HCT116 (cell line): ENCODE data around the gene IGFBP7. TPM values are rescaled to one million over a fixed set of nuclear protein-coding genes. Genes with fewer than 3 reads are reported as not detected.

Source experiments
- ATAC-seq: fragments of 200-7000 bp; cut with Tn5 transposase; 2 replicates; pipeline ENCODE4 v1.9.1; 2020; ENCODE audit warnings: mild to moderate bottlenecking, moderate library complexity
- BruUV-seq: library from RNA; stranded (reverse); fragments of 400-500 nt; replicated peaks from 2 replicates; lab custom pipeline; 2021; lab: Mats Ljungman, UMichigan
- CTCF ChIA-PET: fragments of 300-600 bp; sonication (Branson Sonifier 250); formaldehyde crosslinking; loops from one replicate; lab custom pipeline; 2021; ENCODE audit warnings: antibody characterized with exemption; lab: Charles Lee
- POLR2A ChIA-PET: fragments of 300-600, 350-600 bp; sonication (Branson Sonifier 250); formaldehyde crosslinking; loops from one replicate; lab custom pipeline; 2021; ENCODE audit warnings: antibody characterized with exemption; lab: Charles Lee
- RAD21 ChIA-PET, 2 experiments: fragments of 300-600 bp; sonication (Branson Sonifier 250); formaldehyde crosslinking; loops; one replicate each; lab custom pipeline; 2023; ENCODE audit warnings: low total read pairs in 2 of 2; ENCODE audit not compliant: uncharacterized antibody in 2 of 2, unreplicated experiment in 2 of 2, low non-redundant PET in 1 of 2; lab: Charles Lee
- DNase-seq: peaks from one replicate; pipeline ENCODE4 v3.0.0-alpha.2; 2010; ENCODE audit warnings: low read depth, low spot score
- H2AFZ ChIP-seq: fragments of 200-600 bp; shearing (Covaris generic), sonication (generic); 2 replicates; pipeline ENCODE4 v1.6.1; 2017; ENCODE audit warnings: low read depth, mixed run types, mixed read lengths, antibody characterized with exemption, low read length; ENCODE audit not compliant: poor library complexity, severe bottlenecking
- H3K27ac ChIP-seq: 2 replicates; pipeline ENCODE4 v1.5.1; 2012; ENCODE audit warnings: low read depth, low read length
- H3K27me3 ChIP-seq: fragments of 200-600 bp; sonication (generic); 2 replicates; pipeline ENCODE4 v1.6.1; 2016; ENCODE audit warnings: mixed run types, low read length, mixed read lengths; ENCODE audit not compliant: insufficient read depth
- H3K36me3 ChIP-seq, 2 experiments: fragments of 200-500 bp in 1 of 2; fragments of 200-600 bp in 1 of 2; sonication (Bioruptor generic) in 1 of 2; sonication (generic) in 1 of 2; 2 replicates each; pipeline versions ENCODE4 v1.5.1 to v1.6.1; 2014 to 2016; ENCODE audit warnings: low read length in 2 of 2, inconsistent platforms in 1 of 2, mixed read lengths in 1 of 2, mixed run types in 1 of 2; ENCODE audit not compliant: insufficient read depth in 2 of 2, control insufficient read depth in 1 of 2
- H3K4me1 ChIP-seq, 2 experiments: fragments of 200-600 bp in 1 of 2; sonication (generic) in 1 of 2; 2 replicates each; pipeline versions ENCODE4 v1.5.1 to v1.6.1; 2012 to 2017; ENCODE audit warnings: low read length in 2 of 2, inconsistent platforms in 1 of 2, mild to moderate bottlenecking in 1 of 2, mixed read lengths in 1 of 2, mixed run types in 1 of 2, moderate library complexity in 1 of 2; ENCODE audit not compliant: insufficient read depth in 2 of 2, control insufficient read depth in 1 of 2
- H3K4me2 ChIP-seq: fragments of 200-600 bp; sonication (generic); 2 replicates; pipeline ENCODE4 v1.6.1; 2017; ENCODE audit warnings: mixed run types, low read length, mixed read lengths
- H3K4me3 ChIP-seq, 2 experiments: fragments of 200-600 bp in 1 of 2; sonication (generic) in 1 of 2; replicated peaks in 1 of 2; 2 replicates each; pipeline ENCODE4 v1.5.1; 2011 to 2016; ENCODE audit warnings: low read length in 2 of 2, control low read depth in 1 of 2, low read depth in 1 of 2, mild to moderate bottlenecking in 1 of 2, mixed read lengths in 1 of 2, mixed run types in 1 of 2
- H3K79me2 ChIP-seq: fragments of 200-600 bp; sonication (generic); 2 replicates; pipeline ENCODE4 v1.6.1; 2017; ENCODE audit warnings: mild to moderate bottlenecking, mixed run types, low read length, moderate library complexity, mixed read lengths; ENCODE audit not compliant: insufficient read depth
- H3K9ac ChIP-seq: fragments of 200-600 bp; sonication (generic); 2 replicates; pipeline ENCODE4 v1.6.1; 2016; ENCODE audit warnings: low read length, mixed read lengths
- H3K9me2 ChIP-seq: fragments of 200-600 bp; sonication (generic), shearing (Covaris generic); 2 replicates; pipeline ENCODE4 v1.6.1; 2017; ENCODE audit warnings: mixed run types, mild to moderate bottlenecking, moderate library complexity; ENCODE audit not compliant: insufficient read depth
- H3K9me3 ChIP-seq, 2 experiments: fragments of 200-500 bp in 1 of 2; fragments of 200-600 bp in 1 of 2; sonication (Bioruptor generic) in 1 of 2; sonication (generic) in 1 of 2; 2 replicates each; pipeline ENCODE4 v1.6.1; 2014 to 2017; ENCODE audit warnings: low read length in 2 of 2, mixed read lengths in 2 of 2, inconsistent platforms in 1 of 2, low read depth in 1 of 2, mild to moderate bottlenecking in 1 of 2, mixed run types in 1 of 2, moderate library complexity in 1 of 2; ENCODE audit not compliant: control insufficient read depth in 1 of 2, insufficient read depth in 1 of 2
- H4K20me1 ChIP-seq: fragments of 200-600 bp; sonication (generic), shearing (Covaris generic); 2 replicates; pipeline ENCODE4 v1.6.1; 2017; ENCODE audit warnings: mixed run types, mild to moderate bottlenecking, moderate library complexity; ENCODE audit not compliant: insufficient read depth
- CBX3 ChIP-seq: IDR thresholded peaks from 2 replicates; pipeline ENCODE4 v1.6.1; 2012; ENCODE audit warnings: low read depth
- EZH2 ChIP-seq: fragments of 200-600 bp; sonication (generic); IDR thresholded peaks from 2 replicates; pipeline ENCODE4 v1.6.1; 2017; ENCODE audit warnings: antibody characterized with exemption, mixed run types
- JUND ChIP-seq: IDR thresholded peaks from 2 replicates; pipeline ENCODE4 v1.6.1; 2012
- RAD21 ChIP-seq: IDR thresholded peaks from 2 replicates; pipeline ENCODE4 v1.6.1; 2012; ENCODE audit warnings: low read depth, mild to moderate bottlenecking
- SIN3A ChIP-seq: IDR thresholded peaks from 2 replicates; pipeline ENCODE4 v1.6.1; 2012; ENCODE audit warnings: low read depth
- SRF ChIP-seq: IDR thresholded peaks from 2 replicates; pipeline ENCODE4 v1.6.1; 2012; ENCODE audit warnings: low read depth
- TCF7L2 ChIP-seq: IDR thresholded peaks from 2 replicates; pipeline ENCODE4 v1.7.0; 2011; ENCODE audit warnings: borderline replicate concordance, inconsistent platforms; ENCODE audit not compliant: insufficient read depth, insufficient read length; ENCODE audit errors: extremely low read depth
- YY1 ChIP-seq: IDR thresholded peaks from 2 replicates; pipeline ENCODE4 v1.6.1; 2011; ENCODE audit warnings: low read length, low read depth, moderate library complexity, mild to moderate bottlenecking; ENCODE audit not compliant: insufficient replicate concordance; ENCODE audit errors: extremely low read depth
- intact Hi-C: fragments of 100-400 bp; cut with micrococcal nuclease; formaldehyde crosslinking; loops from 2 replicates; pipeline ENCODE4 v1.10.0; 2022
- total RNA-seq: library from RNA; stranded (reverse); gene quantifications from one replicate; pipeline ENCODE4 v1.2.1, GENCODE V29; 2021; ENCODE audit not compliant: unreplicated experiment
- TF ChIP-seq, protein P1 (sequence below): IDR thresholded peaks from 2 replicates; pipeline ENCODE4 v1.6.1; 2011; ENCODE audit warnings: mild to moderate bottlenecking, low read length, moderate library complexity; ENCODE audit not compliant: insufficient replicate concordance; ENCODE audit errors: extremely low read depth
- TF ChIP-seq, protein P2 (sequence below): IDR thresholded peaks from 2 replicates; pipeline ENCODE4 v1.6.1; 2012
- TF ChIP-seq, protein P3 (sequence below): IDR thresholded peaks from 2 replicates; pipeline ENCODE4 v1.6.1; 2012; ENCODE audit warnings: low read depth
- TF ChIP-seq, protein P4 (sequence below): IDR thresholded peaks from 2 replicates; pipeline ENCODE4 v1.6.1; 2012

The IGFBP7 gene
- total RNA-seq, 1 experiment from 2014 or later: 0.91 TPM

DNA sequence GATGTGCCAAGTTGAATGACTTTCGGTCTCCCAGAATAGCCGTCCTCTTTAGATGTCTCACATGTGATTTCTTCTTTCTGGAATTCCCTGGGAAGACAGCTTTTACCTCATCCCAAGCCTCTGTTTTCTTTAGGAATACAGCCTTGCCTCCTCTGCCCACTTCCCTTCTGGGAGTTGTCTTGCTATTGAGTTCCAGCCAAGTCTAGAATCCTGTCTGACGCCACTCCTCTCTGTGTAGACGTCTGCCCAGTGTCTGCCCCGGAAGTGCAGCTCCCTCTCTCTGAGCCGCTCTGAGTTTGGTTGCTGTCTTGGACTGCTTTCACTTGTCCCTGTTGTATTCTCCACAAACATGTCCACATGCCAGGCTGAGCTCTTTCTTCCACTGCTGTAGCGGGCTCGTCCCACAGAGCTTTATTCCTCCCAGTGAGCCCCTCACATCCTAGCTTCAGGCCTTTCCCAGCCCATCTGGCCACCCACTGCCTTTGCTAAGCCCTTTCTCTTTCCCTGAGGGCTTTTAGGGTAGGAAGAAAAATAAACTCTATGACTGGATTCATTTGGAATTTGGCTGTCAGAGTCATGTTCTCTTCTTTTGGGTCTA is 9.0 kb upstream of the IGFBP7 start:
- no peaks in the 10 kb centered on the region for H3K79me2 ChIP-seq
- RAD21 ChIA-PET: no interaction called here
- H4K20me1 ChIP-seq: no peaks in the 10 kb centered on the region
- BruUV-seq: no TSS peak
- no peak overlapping the region for H3K4me2 ChIP-seq
- no peaks in the 10 kb centered on the region for H3K9me3 ChIP-seq
- TF ChIP-seq, protein P1, sequence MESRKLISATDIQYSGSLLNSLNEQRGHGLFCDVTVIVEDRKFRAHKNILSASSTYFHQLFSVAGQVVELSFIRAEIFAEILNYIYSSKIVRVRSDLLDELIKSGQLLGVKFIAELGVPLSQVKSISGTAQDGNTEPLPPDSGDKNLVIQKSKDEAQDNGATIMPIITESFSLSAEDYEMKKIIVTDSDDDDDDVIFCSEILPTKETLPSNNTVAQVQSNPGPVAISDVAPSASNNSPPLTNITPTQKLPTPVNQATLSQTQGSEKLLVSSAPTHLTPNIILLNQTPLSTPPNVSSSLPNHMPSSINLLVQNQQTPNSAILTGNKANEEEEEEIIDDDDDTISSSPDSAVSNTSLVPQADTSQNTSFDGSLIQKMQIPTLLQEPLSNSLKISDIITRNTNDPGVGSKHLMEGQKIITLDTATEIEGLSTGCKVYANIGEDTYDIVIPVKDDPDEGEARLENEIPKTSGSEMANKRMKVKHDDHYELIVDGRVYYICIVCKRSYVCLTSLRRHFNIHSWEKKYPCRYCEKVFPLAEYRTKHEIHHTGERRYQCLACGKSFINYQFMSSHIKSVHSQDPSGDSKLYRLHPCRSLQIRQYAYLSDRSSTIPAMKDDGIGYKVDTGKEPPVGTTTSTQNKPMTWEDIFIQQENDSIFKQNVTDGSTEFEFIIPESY: no peak
- TF ChIP-seq YY1: no peak
- no peak for TF ChIP-seq EZH2
- no peak for TF ChIP-seq RAD21
- CTCF ChIA-PET: no interaction called here
- ATAC-seq: no peak
- H3K4me1 ChIP-seq: no peaks in the 10 kb centered on the region
- no peak for DNase-seq
- H2AFZ ChIP-seq: no peak overlapping the region
- no peak overlapping the region for H3K27ac ChIP-seq
- peaks cover 43% of the 10 kb centered on the region; the same call in 1 of the 2 replicates for H3K27me3 ChIP-seq
- no peak overlapping the region for H3K4me3 ChIP-seq
- no peaks in the 10 kb centered on the region for H3K36me3 ChIP-seq
- intact Hi-C loops: no loop called here
- H3K9ac ChIP-seq: no peak overlapping the region
- POLR2A ChIA-PET: no interaction called here
- no peaks in the 10 kb centered on the region for H3K9me2 ChIP-seq

DNA sequence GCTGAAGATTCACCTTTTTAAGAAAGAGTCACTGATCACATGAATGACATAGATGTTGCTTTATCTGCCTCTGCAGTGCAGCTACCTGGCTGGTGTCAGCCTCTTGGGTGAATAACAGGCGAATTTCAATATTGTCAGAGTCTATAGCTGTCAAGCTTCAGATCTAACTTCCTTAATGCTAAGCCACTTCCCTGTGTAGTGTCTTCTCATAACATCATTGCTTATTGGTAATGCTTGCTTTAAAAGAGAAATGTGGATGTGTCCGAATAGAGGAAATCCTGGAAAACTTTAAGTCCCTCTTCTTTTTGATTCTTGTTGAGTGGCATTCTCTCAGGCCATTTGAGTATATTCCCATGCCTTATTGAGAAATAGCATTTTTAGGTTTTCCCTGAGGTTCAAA is 7.3 kb upstream of the IGFBP7 start:
- BruUV-seq: no TSS peak
- no peaks in the 10 kb centered on the region for H3K79me2 ChIP-seq
- ChIA-PET CTCF (no interaction called here), POLR2A (no interaction called here), RAD21 (no interaction called here)
- no peak overlapping the region for H3K27ac ChIP-seq
- H2AFZ ChIP-seq: no peak overlapping the region
- DNase-seq: no peak
- peaks cover 43% of the 10 kb centered on the region; the same call in 1 of the 2 replicates for H3K27me3 ChIP-seq
- no peaks in the 10 kb centered on the region for H4K20me1 ChIP-seq
- no peak for ATAC-seq
- H3K4me1 ChIP-seq: no peaks in the 10 kb centered on the region
- intact Hi-C loops: no loop called here
- no peaks in the 10 kb centered on the region for H3K36me3 ChIP-seq
- H3K4me3 ChIP-seq: no peak overlapping the region
- H3K4me2 ChIP-seq: no peak overlapping the region
- H3K9me3 ChIP-seq: no peaks in the 10 kb centered on the region
- H3K9me2 ChIP-seq: no peaks in the 10 kb centered on the region
- no peak overlapping the region for H3K9ac ChIP-seq
- TF ChIP-seq EZH2 (no peak), SIN3A (no peak), RAD21 (no peak), SRF (no peak), CBX3 (no peak), JUND (no peak), TCF7L2 (no peak)
- TF ChIP-seq, protein P2, sequence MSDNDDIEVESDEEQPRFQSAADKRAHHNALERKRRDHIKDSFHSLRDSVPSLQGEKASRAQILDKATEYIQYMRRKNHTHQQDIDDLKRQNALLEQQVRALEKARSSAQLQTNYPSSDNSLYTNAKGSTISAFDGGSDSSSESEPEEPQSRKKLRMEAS: no peak
- TF ChIP-seq, protein P3, sequence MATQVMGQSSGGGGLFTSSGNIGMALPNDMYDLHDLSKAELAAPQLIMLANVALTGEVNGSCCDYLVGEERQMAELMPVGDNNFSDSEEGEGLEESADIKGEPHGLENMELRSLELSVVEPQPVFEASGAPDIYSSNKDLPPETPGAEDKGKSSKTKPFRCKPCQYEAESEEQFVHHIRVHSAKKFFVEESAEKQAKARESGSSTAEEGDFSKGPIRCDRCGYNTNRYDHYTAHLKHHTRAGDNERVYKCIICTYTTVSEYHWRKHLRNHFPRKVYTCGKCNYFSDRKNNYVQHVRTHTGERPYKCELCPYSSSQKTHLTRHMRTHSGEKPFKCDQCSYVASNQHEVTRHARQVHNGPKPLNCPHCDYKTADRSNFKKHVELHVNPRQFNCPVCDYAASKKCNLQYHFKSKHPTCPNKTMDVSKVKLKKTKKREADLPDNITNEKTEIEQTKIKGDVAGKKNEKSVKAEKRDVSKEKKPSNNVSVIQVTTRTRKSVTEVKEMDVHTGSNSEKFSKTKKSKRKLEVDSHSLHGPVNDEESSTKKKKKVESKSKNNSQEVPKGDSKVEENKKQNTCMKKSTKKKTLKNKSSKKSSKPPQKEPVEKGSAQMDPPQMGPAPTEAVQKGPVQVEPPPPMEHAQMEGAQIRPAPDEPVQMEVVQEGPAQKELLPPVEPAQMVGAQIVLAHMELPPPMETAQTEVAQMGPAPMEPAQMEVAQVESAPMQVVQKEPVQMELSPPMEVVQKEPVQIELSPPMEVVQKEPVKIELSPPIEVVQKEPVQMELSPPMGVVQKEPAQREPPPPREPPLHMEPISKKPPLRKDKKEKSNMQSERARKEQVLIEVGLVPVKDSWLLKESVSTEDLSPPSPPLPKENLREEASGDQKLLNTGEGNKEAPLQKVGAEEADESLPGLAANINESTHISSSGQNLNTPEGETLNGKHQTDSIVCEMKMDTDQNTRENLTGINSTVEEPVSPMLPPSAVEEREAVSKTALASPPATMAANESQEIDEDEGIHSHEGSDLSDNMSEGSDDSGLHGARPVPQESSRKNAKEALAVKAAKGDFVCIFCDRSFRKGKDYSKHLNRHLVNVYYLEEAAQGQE: no peak
- TF ChIP-seq, protein P4, sequence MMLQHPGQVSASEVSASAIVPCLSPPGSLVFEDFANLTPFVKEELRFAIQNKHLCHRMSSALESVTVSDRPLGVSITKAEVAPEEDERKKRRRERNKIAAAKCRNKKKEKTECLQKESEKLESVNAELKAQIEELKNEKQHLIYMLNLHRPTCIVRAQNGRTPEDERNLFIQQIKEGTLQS: no peak
